Germinal center (tissue), 1 donor: ENCODE measurements around the gene ATP5PO.
"Not testable (repeated sequence)": the region's sequence is repeated elsewhere in the genome, so short reads cannot be mapped to it uniquely, and the experiment has no call there.

Experiments
- DNase-seq: peaks from one replicate; pipeline ENCODE4 v3.0.0; 2012; ENCODE audit warnings: mixed read lengths, low spot score

The ATP5PO gene

GRCh38 chr21:33867868-33868267 is 47.7 kb downstream of the ATP5PO start:
- DNase-seq, result not testable (repeated sequence)

GRCh38 chr21:33866826-33867225 is 48.8 kb downstream of the ATP5PO start:
- no peak for DNase-seq

DNA sequence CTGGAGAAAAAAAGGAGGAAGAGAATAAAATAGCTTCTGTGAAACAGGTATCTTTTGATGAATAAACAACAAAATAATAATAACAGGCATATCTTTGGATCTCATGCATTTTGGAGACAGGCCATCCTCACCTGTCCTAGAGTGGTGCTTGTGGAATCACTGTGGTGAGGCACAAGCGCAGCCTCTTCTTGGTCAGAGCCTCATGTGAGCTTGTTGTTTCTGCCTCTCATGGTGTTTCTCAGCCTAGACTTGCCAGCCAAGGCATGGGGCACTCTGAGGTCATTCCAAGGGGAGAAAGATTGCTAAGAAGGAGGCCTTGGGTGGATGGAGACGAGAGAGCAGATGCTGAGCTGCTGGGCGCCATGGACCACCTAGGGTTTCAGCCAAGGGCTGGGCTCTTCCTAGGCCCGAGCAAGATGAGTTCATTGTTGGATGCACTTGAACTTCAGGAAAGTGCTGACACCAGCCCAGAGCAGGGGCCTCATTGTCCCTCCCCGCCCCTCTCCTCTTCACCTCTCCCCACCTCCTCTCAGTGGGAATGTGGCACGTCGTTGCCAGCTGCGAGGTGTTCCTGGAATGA is 49.5 kb downstream of the ATP5PO start:
- no peak for DNase-seq

- no peak for DNase-seq
These were observed 50.4 kb downstream of the ATP5PO start for GRCh38 chr21:33865176-33865575.

GRCh38 chr21:33864150-33864549 is 51.5 kb downstream of the ATP5PO start:
- no peak for DNase-seq

GRCh38 chr21:33863191-33863590 is 52.4 kb downstream of the ATP5PO start:
- DNase-seq, result not testable (repeated sequence)

GRCh38 chr21:33861125-33861524 is 54.5 kb downstream of the ATP5PO start:
- DNase-seq, result no peak

DNA sequence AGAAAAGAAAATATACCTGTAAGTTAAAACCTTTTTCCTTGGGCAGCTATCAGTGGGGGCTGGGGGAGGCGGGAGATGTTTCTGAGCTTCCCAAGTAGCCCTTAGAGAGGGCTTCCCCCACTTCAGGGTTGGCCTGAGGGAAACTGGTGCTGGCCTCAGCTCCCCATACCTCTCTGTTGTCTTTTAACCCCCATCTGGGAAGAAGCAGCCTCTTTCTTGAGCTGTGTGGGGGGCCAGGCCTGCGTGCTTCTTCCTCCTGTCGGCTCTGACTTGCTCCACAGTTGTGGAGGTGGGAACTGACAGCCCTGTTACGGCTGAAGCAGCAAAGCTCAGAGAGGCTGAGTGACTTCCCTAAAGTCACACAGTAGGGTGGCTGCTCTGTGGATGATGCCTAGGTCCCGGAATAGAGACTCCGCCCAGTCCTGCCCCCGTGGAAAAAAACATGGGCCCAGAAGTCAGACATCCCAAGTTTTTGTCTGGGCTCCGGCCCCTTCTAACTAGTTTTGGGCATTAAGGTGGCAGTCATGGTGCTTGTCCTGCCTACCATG is 55.2 kb downstream of the ATP5PO start:
- no peak for DNase-seq

DNA sequence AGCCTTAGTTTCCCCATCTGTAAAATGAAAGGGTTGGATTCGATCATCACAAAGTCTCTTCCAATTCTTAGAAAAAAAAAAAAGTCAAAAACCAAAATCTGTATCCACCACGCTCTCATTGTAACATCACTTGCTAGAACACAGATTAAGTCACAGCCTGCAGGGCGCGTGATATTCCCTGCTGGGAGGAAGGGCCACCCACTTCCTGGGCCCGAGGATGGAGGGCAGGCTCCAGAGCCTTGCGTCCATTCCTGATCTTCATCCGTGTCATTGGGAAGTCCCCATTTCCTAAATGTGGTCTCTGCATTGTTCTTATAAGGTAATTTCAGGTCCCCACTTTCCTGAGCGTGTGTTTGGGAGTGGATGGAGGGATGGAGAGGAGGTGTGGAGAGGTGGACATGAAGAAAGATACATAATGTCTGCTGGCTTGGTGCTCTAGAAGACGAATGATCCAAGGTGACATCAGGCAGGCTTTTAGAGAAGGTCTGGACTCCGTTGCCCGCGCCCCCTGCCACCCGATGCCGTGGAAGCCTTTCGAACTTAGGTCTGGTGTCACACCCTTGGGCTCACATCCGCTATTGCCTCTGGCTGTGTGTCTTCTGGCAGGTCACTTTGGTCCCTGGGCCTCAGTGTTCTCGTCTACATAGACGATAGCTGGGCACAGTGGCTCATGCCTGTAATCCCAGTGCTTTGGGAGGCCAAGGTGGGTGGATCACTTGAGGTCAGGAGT is 56.1 kb downstream of the ATP5PO start:
- no peak for DNase-seq

DNA sequence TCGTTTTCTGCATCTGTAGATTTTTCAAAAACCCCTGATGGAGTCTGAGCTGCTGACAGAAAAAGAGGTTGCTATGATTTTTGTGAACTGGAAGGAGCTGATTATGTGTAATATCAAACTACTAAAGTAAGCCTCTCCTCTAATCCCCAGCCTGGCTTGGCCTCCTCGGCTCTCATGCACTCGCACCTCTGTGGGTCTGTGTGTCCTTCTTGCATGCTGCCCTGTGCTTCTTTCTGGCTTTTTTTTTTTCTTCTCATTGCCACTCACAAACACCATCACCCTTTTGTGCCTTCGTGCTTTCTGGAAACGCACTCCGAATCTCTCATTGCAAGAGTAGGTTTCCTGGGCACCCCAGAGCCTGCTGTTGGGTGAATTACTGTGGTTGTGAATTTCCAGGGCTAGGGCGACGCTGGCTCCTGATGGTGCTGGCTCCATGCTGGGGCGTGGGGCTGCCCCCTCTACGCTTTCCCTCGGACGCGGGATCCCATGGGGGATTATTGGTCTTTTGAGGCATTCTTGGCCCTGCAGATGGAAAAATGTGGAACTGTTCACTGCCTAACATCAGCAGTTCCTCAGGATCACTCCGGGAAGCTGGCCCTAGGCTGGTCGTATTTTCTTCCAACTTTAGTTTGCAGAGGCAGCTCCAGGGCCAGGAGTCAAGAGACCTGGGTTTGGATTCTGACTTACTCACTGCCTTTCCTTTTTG is 56.8 kb downstream of the ATP5PO start:
- no peak for DNase-seq

GRCh38 chr21:33857846-33858666 is 57.5 kb downstream of the ATP5PO start:
- DNase-seq, result no peak

- DNase-seq, result no peak
These were observed 58.6 kb downstream of the ATP5PO start for GRCh38 chr21:33856893-33857527.

- no peak for DNase-seq
These were observed 60.4 kb downstream of the ATP5PO start for GRCh38 chr21:33855190-33855589.

GRCh38 chr21:33854604-33855003 is 61.0 kb downstream of the ATP5PO start:
- DNase-seq, result no peak
